HFFc6 (cell line): ENCODE results near the gene CFAP100. TPM values are rescaled to one million over a fixed set of nuclear protein-coding genes. Genes with fewer than 3 reads are reported as not detected.

Experiments used
- DNase-seq: peaks from one replicate; pipeline ENCODE4 v3.0.0-alpha.2; 2018
- H3K27ac Mint-ChIP-seq: 2 replicates; pipeline ENCODE4 v1.8.0; 2020; ENCODE audit warnings: mild to moderate bottlenecking, mixed read lengths
- H3K27me3 Mint-ChIP-seq: 2 replicates; pipeline ENCODE4 v1.8.0; 2021; ENCODE audit warnings: mild to moderate bottlenecking, moderate library complexity, mixed read lengths; ENCODE audit not compliant: insufficient read depth
- H3K36me3 Mint-ChIP-seq: 2 replicates; pipeline ENCODE4 v1.8.0; 2021; ENCODE audit warnings: low read depth, mixed read lengths
- H3K4me1 Mint-ChIP-seq: 2 replicates; pipeline ENCODE4 v1.8.0; 2020; ENCODE audit warnings: low read depth, mixed read lengths
- H3K4me3 Mint-ChIP-seq: 2 replicates; pipeline ENCODE4 v1.8.0; 2020; ENCODE audit warnings: mild to moderate bottlenecking, moderate library complexity, mixed read lengths
- H3K9me3 Mint-ChIP-seq: 2 replicates; pipeline ENCODE4 v1.8.0; 2020; ENCODE audit warnings: mild to moderate bottlenecking, mixed read lengths
- total RNA-seq, 6 experiments: library from RNA; stranded (reverse); fragmentation: NEBNext Ultra II Directional; extraction: Animal tissue kit (Norgen Biotek cat#: 25700); gene quantifications; 2 replicates in 1 of 6; 3 replicates in 5 of 6; pipeline ENCODE4 v1.2.3, GENCODE V29; 2021
- TF ChIP-seq, protein P1 (sequence below): fragments of 200-600 bp; sonication (generic); IDR thresholded peaks from 2 replicates; pipeline ENCODE4 v1.5.0; 2021; ENCODE audit warnings: antibody characterized with exemption, mild to moderate bottlenecking

CFAP100 gene
- total RNA-seq, 6 experiments from 2014 or later = not detected

DNA sequence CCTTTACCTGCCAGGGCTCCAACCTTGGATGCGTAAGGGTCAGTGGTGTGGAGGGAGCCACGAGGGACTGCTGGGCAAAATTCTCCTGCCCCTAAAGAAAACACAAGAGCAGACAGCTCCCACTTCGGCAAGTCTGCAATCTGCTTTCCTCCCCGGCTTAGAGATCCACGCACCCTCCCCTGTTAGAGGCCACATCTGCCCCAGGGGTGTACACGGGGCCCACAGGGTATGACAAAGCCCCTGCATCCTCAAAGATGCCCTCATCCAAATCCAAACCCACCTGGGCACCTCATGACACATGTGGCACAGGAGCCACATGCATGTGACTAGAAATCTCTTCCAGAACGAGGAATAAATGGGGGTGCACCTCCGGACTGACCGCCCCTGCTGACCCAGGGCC is 55.5 kb downstream of the CFAP100 start:
- DNase-seq = no peak
- Mint-ChIP-seq H3K27me3 (peaks cover 3% of the 10 kb centered on the region; the same call in 1 of the 2 replicates), H3K4me3 (no peak overlapping the region), H3K9me3 (no peaks in the 10 kb centered on the region), H3K27ac (no peak overlapping the region), H3K4me1 (peaks cover 15% of the 10 kb centered on the region), H3K36me3 (peaks cover 27% of the 10 kb centered on the region; the same call in 1 of the 2 replicates)
- TF ChIP-seq, protein P1, sequence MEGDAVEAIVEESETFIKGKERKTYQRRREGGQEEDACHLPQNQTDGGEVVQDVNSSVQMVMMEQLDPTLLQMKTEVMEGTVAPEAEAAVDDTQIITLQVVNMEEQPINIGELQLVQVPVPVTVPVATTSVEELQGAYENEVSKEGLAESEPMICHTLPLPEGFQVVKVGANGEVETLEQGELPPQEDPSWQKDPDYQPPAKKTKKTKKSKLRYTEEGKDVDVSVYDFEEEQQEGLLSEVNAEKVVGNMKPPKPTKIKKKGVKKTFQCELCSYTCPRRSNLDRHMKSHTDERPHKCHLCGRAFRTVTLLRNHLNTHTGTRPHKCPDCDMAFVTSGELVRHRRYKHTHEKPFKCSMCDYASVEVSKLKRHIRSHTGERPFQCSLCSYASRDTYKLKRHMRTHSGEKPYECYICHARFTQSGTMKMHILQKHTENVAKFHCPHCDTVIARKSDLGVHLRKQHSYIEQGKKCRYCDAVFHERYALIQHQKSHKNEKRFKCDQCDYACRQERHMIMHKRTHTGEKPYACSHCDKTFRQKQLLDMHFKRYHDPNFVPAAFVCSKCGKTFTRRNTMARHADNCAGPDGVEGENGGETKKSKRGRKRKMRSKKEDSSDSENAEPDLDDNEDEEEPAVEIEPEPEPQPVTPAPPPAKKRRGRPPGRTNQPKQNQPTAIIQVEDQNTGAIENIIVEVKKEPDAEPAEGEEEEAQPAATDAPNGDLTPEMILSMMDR = no peak

DNA sequence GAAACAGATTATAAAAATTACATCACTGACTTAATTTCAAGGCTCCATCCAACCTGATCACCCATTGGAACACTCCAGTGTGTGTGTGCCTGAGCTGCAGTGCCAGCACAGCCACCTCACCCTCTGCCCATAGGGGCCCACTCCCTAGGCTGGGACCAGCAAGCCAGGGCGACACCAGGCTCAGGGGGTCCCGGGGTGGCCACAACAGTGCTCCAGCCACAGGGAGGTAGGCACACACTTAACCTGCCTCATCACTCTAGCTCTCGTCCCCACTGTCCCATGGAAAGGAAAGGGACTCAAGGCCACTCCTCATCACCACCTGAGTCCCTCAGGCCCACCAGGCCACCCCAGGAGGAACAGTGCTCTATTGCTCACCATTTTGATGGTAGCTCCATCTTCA is 56.0 kb downstream of the CFAP100 start:
- Mint-ChIP-seq H3K27me3 (peaks cover 3% of the 10 kb centered on the region; the same call in 1 of the 2 replicates), H3K4me3 (no peak overlapping the region), H3K9me3 (no peaks in the 10 kb centered on the region), H3K36me3 (peaks cover 30% of the 10 kb centered on the region; the same call in 1 of the 2 replicates), H3K27ac (no peak overlapping the region), H3K4me1 (peaks cover 15% of the 10 kb centered on the region)
- TF ChIP-seq, protein P1 = no peak
- DNase-seq = no peak

DNA sequence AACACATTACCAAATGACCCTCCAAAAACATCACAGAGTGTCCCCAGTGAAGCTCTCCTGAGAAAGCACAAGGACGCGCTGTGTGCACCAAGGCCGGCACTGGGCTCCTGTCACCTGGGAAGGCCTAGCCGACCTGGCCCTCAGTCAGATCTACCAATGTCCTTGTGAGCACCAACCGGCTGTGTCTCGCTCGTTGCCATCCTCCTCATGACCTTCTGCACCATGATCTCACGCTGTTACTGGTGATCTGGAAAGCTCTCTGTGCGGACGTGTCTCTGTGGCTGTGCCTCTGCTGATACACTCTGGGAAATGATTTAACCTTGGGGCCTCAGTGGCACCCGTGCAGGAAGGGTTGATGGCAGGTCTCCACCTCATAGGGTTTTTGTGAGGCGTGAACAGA is 56.8 kb downstream of the CFAP100 start:
- no peak overlapping the region for H3K4me3 Mint-ChIP-seq
- no peak for DNase-seq
- peaks cover 32% of the 10 kb centered on the region for H3K36me3 Mint-ChIP-seq
- peaks cover 3% of the 10 kb centered on the region; the same call in 1 of the 2 replicates for H3K27me3 Mint-ChIP-seq
- H3K4me1 Mint-ChIP-seq = peaks cover 12% of the 10 kb centered on the region
- H3K9me3 Mint-ChIP-seq = no peaks in the 10 kb centered on the region
- no peak overlapping the region for H3K27ac Mint-ChIP-seq
- TF ChIP-seq, protein P1 = no peak

DNA sequence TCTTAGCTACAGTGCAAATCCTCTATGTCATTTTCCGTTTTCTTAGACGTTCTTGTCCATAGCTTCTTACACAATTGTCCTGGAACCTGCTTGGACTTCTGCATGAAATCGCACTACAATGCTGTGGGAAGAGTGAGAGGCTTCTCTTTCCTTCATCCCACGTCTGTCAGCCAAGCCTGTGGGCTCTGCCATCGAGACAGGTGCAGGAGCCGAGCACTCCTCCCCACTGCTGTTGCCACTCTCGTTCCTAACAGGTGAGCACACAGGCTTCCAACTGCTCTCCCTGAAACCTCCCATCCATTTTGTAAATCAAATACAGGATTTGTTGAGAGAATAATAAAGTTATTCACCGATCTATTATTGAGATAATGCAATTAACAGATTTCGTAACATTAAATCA is 57.5 kb downstream of the CFAP100 start:
- Mint-ChIP-seq H3K4me3 (no peak overlapping the region), H3K27me3 (peaks cover 3% of the 10 kb centered on the region; the same call in 1 of the 2 replicates), H3K4me1 (peaks cover 5% of the 10 kb centered on the region), H3K36me3 (peaks cover 38% of the 10 kb centered on the region), H3K27ac (no peak overlapping the region), H3K9me3 (no peaks in the 10 kb centered on the region)
- TF ChIP-seq, protein P1 = no peak
- DNase-seq = no peak

DNA sequence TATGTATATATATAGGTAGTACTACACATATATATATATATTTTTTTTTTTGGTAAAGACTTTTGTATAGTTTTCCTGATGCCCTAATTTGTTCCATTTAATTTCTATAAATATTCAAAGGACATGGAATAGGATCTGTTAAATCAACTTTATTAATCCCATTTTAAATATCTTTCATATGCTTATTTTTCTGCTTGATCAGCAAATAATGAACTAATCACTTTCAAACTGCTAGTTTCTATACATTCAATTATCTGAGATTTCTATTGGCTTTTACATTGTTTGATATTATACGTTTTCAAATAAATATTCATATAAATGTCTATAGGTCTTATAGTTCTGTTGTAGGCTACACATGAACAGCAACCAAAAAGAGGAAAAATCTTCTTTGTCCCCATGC is 59.3 kb downstream of the CFAP100 start:
- Mint-ChIP-seq H3K36me3 (peaks cover 44% of the 10 kb centered on the region), H3K4me1 (no peaks in the 10 kb centered on the region), H3K4me3 (no peak overlapping the region), H3K9me3 (no peaks in the 10 kb centered on the region), H3K27me3 (peaks cover 3% of the 10 kb centered on the region; the same call in 1 of the 2 replicates), H3K27ac (no peak overlapping the region)
- no peak for DNase-seq
- TF ChIP-seq, protein P1 = no peak
